RCC 7860 (cell line): Measurements from ENCODE around the gene DZANK1.
A peak's percentile ranks its signal among the peaks of the same experiment; 100 is the strongest.
"Not testable (repeated sequence)": the region's sequence is repeated elsewhere in the genome, so short reads cannot be mapped to it uniquely, and the experiment has no call there.

ENCODE experiments used
- DNase-seq: peaks from one replicate; pipeline ENCODE4 v3.0.0-alpha.2; 2015; ENCODE audit warnings: low spot score
- FAIRE-seq: peaks from 2 replicates; lab custom pipeline; 2012; peaks lifted over from hg19 to GRCh38; lab: Jason Lieb, UNC

DZANK1 gene

DNA sequence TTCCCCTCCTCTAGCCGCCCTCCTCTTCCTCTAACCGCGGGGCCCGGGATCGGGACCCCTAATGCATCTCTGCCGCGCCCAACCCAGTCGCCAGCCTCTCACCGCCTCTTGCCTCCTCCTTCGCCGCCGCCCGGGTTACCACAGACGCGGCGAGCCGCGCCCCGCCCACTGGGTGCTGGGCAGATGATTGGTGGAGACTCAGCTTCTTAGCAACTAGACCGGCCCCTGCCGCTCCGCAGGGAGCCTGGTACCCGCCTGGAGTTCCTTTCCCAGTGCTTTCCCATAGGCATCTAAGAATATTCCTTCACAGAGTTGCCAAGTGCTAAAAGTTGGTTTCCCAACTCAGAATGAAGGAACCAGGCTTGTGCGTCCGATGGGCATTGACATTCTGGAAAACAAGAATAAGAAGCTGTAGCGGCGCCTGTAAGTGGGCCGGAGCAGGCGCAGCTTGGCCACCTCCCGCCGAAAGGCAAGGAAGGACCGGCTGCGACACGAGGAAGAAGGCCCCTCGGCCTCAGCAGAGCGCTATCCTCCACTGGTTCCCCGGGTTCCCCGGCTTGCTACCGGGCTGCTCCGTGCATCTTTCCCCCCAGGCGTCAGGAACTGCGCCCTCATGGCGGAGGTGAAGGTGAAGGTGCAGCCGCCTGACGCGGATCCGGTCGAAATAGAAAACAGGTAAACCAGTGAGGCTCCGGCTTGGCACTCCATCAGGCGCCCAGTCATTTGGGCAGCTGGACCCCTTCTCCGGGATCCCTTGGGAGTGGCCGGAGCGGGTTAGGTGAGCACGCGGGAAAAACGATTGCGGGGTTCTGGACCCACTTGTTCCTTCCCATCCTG is at the start of gene DZANK1, which contains the start of gene POLR3F:
Gene DZANK1 (minus strand): TSS at position 137 of the 837 bp plus-strand sequence. CDS start 1,672 bp downstream, outside the sequence.
Gene POLR3F (plus strand): TSS at position 497 of the 837 bp plus-strand sequence. CDS start 117 bp downstream, at position 614.
- FAIRE-seq (peak; percentile 79), DNase-seq (peak; percentile 86)

DNA sequence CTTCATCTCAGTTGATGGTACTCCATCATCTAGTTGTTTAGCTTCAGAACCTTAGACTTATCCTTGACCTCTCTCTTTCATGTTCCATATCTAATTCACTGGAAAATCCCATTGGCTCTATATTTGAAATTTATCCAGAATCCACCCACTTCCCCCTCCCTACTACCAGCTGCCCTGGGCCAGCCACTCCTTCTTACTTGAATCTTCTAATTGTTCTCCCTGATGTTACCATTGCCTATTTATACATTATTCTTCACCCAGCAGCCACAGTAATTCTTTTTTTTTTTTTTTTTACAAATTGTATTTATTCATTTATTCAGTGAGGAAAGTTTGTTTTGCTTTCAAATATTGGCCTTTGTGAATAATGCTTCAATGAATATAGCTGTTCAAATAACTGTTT is 49.1 kb upstream of the DZANK1 start:
- DNase-seq (no peak), FAIRE-seq (no peak)

DNA sequence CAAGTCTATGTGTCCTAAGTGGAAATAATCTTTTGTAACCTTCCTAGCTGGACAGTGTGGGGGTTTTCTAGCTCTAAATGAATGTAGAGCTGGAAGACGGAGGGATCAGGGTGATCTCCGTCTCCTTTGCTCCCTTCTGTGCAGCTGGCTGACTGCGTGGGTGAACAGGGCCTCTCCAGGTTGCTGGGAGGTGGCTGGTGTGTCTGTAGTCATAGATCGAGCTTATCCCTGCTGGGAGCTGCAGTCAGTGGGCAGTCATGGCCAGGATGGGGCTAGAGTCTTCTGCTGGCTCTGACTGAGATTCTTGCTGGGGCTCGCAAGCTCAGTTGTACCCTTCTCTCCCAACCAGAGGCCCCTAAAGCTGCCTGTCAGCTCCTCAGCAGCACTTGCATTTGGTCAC is 47.3 kb upstream of the DZANK1 start:
- DNase-seq, result no peak
- FAIRE-seq, result no peak

DNA sequence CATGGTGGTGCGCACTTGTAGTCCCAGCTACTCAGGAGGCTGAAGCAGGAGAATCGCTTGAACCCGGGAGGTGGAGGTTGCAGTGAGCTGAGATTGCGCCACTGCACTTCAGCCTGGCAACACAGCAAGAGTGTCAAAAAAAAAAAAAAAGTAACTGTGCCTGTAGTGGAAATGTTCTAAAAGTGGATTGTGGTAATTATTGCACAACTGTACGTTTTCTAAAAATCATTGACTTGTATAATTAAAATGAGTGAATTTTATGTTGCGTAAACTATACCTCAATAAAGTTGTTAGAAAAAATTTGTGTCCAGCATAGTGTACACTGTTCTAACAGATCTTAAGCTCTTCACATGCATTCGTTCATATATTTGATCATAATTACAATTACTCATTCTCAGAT is 46.4 kb upstream of the DZANK1 start:
- FAIRE-seq (no peak), DNase-seq (no peak)

DNA sequence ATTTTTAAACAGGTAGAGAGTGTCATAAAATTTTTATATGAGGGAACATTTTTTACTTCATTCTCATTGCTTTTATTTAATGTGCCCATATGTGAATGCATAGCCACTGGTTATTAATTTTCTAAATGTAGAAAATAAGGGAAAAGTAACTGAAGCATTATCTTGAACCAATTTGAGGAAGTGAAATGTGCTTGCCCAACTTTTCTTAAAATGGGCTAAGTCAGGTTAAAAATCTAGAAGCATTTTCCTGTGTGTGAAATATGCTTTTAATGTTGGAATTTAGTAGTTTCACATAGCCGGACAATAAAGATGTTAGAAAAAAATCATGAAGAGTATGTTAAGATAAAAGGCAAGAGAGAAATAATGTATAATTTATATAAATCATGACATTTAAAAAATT is 44.7 kb upstream of the DZANK1 start:
- DNase-seq (no peak), FAIRE-seq (no peak)

DNA sequence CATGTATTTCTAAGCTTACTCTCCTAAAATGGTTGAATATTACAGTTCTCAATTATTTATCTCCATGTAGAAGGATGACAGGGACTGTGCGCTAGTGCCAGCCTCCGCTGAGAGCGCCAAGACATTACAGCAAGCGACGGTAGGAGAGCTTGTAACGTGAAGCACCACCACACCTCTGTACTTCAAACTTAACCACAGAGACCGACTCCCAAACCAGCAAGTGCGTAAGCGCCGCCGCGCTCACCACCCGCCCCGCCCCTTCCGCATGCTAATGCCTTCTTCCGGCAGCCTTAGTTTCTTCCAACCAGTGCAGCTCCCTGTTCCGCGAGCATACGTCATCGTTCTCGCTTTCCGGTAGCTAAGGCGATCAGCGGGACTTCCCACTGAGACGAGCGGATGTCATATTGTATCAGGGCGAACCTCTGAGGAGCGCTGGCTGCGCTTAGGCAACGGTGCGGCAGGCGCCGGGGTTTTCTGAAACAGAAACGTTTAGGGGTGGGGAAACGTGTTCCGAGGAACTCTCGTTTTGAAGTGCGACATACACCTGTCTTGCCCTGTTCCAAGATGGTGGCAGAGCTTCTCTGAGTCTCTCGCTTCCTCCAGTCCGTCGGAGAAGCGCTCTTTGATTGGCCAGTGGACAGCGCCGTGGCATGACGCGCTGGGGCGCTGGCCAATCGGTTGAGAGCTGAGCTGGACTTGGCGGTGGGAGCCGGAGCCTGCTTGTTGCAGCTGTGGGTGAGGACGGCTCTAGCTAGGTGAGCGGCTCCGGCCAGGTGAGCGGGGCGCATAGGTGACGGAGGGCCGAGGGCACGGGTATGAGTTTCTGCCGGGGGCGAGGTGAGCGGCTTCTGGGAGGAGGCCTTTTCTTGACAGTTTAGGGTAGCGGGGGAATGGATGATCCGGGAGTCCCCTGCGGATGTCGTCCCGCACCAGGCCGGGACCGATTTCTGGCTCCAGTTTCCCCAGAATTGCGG is 40.7 kb upstream of the DZANK1 start, which contains the start of gene SEC23B:
Gene SEC23B (plus strand): TSS at position 723 of the 974 bp plus-strand sequence. CDS start 2,896 bp downstream, outside the sequence.
- DNase-seq (peak; percentile 83), FAIRE-seq (peak; percentile 74)

DNA sequence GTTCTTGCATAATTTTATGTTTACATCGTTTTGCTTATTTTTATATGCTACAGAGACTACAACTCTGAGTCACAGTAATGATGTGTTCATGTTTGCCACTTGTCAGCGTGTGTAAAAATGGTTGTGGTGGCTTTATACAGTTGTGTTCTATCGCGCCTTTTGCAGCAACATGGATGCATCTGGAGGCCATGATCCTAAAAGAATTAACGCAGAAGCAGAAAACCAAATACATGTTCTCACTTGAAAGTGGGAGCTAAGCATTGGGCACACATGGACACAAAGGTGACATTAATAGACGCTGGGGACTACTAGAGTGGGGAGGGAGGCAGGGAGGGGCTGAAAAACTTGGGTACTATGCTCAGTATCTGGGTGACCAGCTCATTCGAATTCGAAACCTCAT is 39.9 kb upstream of the DZANK1 start:
- FAIRE-seq (no peak), DNase-seq (no peak)

DNA sequence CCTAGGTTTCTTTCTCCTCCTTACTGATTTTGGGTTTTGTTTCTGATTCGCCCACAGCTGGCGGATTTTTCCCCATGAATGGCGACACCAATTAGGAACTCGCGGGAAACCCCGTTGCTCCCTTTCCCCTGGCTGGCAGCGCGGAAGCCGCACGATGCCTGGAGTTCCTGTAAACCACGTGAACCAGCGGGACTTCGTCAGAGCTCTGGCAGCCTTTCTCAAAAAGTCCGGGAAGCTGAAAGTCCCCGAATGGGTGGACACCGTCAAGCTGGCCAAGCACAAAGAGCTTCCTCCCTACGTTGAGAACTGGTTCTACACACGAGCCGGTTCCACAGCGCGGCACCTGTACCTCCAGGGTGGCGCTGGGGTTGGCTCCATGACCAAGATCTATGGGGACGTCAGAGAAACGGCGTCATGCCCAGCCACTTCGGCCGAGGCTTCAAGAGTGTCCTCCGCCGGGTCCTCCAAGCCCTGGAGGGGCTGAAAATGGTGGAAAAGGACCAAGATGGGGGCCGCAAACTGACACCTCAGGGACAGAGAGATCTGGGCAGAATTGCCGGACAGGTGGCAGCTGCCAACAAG is 37.7 kb upstream of the DZANK1 start:
- no peak for DNase-seq
- no peak for FAIRE-seq

DNA sequence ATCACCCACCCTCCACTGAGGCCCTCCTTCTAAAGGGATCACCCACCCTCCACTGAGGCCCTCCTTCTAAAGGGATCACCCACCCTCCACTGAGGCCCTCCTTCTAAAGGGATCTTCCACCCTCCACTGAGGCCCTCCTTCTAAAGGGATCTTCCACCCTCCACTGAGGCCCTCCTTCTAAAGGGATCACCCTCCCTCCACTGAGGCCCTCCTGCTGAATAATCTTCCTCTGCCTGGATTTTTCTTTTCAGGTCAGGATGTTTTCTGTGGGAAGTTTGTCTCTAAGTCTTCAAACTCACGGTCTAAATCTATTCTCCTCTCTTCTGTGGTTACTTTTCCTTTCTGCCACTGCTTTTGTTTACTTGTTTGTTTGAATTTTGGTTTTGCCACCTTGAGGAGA is 34.8 kb upstream of the DZANK1 start:
- not testable (repeated sequence) for DNase-seq, FAIRE-seq

DNA sequence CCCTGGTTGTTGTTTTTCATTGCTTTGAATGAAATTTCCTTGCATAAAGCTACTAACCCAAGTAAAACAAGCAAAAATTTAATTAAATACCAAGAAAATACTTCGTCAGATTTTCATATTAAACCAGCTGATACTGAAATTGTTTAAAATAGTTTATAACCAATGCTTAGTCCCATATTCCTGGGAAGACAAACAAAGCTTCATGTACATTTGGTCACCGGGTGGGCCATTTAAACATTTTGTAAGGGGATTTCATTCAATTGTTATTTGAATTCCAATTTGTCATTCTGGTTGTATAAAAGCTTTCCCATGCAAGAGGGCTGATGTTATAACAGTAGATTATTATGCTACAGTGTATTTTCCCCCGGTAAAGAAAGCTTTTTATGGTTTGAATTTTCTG is 30.8 kb upstream of the DZANK1 start:
- FAIRE-seq (no peak), DNase-seq (no peak)

DNA sequence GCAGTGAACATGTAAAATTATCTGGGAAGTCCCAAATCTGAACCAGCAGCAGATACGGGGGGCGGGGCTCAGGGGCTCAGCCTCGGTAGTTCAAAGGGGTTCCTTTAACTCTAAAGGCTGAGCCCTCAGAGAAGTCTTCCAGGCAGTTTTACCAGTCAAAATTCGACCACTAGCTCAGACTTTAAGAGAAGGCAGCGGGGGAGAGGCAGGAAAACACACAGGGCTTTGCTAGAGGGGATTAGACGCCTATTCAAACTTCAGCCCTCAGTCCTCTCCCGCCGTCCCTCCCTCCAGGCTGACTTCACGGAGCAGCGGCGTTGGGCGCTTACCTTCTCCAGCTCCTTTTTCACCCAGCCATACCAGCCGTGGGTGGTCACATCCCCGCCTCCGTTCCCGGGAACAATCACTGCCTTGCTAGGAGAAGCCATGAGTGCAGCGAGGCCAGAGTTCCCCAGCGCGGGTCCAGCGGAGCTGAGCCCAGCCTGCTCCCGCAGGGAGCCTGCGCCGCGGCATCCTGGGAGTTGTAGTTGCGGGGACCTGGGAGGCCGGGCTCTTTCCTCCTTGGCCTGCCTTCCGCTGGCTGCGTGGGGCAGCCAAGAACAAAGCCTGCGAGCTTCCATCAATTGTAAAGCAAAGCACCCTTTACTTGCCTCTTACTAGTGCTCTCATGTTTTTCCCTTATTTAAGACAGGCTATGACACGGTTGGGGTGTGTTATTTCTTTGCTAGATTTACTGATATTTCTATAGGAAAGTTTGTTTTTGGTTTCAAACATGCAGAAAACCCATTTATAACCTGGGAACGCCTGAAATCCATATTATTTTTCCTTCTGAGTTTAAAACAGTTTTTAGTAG is 30.1 kb upstream of the DZANK1 start, which contains the start of gene RBBP9:
Gene RBBP9 (minus strand): TSS at position 486 of the 853 bp plus-strand sequence. CDS start 58 bp downstream, at position 428.
- DNase-seq, result peak; percentile 50
- FAIRE-seq, result no peak

DNA sequence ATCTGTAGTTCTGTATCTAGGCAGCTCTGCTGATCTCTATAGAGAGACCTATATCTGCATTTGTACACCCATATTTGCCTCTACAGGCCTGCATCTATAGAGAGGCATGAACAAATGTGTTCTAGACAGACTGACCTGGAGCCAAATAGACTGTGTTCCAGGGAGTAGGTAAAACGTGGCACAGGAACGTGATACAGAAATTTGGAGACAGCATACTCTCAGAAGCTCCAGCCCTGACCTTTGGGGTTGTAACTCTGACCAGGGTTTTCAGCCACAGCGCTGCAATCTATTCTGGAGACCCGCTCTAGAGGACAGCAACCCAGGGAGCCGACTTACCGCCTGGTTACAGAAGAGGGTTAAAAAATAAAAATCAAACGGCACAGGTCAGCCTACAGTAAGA is 29.2 kb upstream of the DZANK1 start:
- FAIRE-seq (no peak), DNase-seq (no peak)

DNA sequence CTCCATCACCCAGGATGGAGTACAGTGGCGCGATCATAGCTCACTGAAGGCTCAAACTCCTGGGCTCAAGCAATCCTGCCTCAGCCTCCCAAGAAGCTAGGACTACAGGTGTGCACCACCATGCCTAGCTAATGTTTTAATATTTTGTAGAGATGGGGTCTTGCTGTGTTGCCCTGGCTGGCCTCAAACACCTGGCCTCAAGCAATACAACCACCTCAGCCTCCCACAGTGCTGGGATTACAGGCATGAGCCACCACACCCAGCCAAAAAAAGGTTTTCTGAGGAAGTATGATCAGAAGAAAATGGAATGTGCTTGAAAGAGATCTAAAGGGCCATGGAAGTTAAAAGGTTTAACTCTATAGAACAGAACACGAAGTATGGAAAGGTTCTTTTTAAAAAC is 21.5 kb upstream of the DZANK1 start:
- no peak for FAIRE-seq

DNA sequence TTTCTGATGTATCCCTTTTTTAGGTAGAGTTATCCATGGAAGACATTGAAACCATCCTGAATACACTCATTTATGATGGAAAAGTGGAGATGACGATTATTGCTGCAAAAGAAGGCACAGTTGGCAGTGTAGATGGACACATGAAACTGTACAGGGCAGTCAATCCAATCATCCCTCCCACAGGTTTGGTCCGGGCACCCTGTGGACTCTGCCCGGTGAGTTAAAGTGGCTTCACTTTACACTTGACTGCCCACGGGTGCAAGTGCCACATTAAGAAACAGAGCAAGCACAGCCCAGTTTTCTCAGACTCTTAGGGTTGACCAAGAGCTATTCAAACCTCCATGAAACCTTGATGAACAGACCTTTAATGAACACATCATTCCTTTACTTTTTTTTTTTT is 14.8 kb upstream of the DZANK1 start:
- no peak for FAIRE-seq
- DNase-seq, result no peak

More for the DNA sequence above, 21.5 kb upstream of the DZANK1 start:
- no peak for DNase-seq

DNA sequence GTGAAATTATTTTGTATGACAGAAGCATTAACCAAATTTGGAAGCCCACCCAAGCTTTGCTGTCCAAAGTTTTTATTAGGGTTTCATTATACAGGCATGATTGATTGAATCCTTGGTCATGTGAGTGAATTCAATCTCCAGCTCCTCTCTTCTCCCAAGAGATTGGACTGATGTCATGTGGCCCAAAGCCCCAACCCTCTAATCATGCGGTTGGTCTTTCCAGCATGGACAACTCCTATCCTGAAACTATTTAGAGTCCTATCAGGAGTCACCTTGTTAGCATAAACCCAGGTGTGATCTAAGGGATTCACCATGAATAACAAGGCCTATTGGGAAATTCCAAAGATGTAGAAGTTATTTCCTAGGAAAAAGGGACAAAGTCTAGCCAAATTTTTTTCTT is 11.0 kb upstream of the DZANK1 start:
- DNase-seq, result no peak
- no peak for FAIRE-seq

DNA sequence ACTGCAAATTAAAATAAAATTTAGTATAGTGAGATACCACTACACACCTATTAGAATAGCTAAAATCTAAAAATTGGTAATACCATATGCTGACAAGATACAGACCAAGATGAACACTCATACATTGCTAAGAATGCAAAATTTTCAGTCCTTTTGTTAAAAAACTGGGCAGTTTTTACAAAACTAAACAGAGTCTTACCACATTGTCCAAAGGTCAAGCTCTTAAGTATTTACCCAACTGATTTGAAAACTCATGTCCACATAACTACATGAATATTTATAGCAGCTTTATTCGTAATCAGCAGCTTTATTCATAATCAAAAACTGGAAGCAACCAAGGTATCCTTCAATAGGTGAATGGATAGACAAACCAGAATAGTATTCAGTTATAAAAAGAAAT is 10.4 kb upstream of the DZANK1 start:
- FAIRE-seq (no peak), DNase-seq (no peak)

DNA sequence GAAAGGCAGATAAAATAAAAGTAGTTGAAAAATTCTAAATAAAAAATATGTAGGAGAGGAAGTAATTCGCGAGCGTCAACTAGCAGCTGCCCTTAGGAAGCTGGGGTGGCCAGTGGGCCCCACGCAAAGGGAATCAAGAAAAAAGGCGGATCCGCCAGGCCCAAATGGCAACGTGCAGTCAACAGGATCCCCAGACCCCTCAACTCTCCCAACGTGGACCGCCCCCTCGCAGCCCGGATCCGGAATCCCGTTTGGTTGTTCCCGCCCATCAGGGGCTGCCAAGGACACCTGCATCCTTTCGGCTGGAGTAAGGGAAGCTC is 296 bp downstream of the DZANK1 start:
- FAIRE-seq, result no peak

DNA sequence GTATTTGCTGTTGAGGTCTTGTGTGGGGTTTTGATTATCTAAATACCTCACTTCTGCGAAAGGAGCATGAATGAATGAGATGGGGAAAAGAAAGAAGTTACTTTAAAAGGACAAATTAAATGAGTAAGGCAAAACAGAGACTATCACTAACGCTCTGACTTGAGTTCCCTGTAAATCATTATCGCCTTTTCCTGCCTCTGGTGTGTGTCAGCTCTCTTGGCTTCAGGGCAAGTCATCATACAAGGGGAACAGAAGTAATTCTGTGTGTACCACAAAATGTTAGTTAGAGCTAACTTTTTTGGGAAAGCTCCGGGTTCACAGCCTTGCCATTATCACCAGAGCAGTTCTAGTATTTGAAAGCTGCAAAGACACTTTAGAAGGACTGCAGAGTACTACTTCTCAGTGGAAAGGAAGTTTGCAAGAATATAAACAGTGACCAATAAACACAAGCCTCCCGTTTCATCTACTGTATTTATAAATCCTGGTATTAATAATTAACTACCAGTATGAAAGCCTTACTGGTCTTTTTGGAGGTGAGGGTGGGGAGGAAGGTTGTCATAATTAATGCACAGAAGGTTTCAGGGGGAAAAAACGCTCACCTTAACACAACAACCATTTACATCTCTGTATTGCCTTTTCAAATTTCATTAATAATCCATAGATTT is 1.2 kb downstream of the DZANK1 start:
- peak; percentile 34 for DNase-seq
- peak; percentile 64 for FAIRE-seq

More for the DNA sequence above, 296 bp downstream of the DZANK1 start:
- DNase-seq, result no peak

DNA sequence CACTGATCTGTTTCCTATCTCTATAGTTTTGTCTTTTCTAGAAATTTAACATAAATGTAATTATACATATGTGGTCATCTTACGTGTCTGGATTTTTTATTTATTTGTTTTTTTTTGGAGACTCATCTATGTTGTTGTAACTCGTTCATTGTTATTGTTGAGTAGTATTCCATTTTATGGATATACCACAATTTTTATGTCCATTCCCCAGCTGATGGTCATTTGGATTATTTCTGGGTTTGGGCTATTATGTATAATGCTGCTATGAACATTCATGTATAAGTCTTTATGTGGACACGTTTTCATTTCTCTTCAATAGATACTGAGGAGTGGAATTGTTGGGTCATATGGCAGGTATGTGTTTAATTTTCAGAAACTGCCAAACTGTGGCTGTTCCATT is 10.2 kb downstream of the DZANK1 start:
- FAIRE-seq (no peak), DNase-seq (no peak)
